SHP77 treated with DMSO at 0.1 percent for 48 hours (cell line): ENCODE measurements around the gene ARHGEF37.
A peak's percentile ranks its signal among the peaks of the same experiment; 100 is the strongest.
"Not testable (repeated sequence)": the region's sequence is repeated elsewhere in the genome, so short reads cannot be mapped to it uniquely, and the experiment has no call there.

Experiments
- DNase-seq: peaks from one replicate; lab custom pipeline; 2025; lab: John Stamatoyannopoulos, UW

ARHGEF37 gene

GRCh38 chr5:149564542-149565140 lies 16.7 kb upstream of the ARHGEF37 start:
- peak; percentile 24 for DNase-seq

- DNase-seq = no peak
These were observed 14.1 kb upstream of the ARHGEF37 start for GRCh38 chr5:149567226-149567625.

- no peak for DNase-seq
These were observed 9.1 kb upstream of the ARHGEF37 start for GRCh38 chr5:149572170-149572569.

- DNase-seq = no peak
These were observed 8.6 kb upstream of the ARHGEF37 start for GRCh38 chr5:149572576-149573231.

GRCh38 chr5:149575131-149575530 lies 6.2 kb upstream of the ARHGEF37 start:
- DNase-seq = no peak

- DNase-seq = no peak
These were observed 5.3 kb upstream of the ARHGEF37 start for GRCh38 chr5:149576021-149576420.

GRCh38 chr5:149578896-149579295 lies 2.4 kb upstream of the ARHGEF37 start:
- no peak for DNase-seq

- DNase-seq = no peak
These were observed 498 bp upstream of the ARHGEF37 start for GRCh38 chr5:149580808-149581191.

GRCh38 chr5:149581931-149582768 lies 852 bp downstream of the ARHGEF37 start:
- peak; percentile 50 for DNase-seq

- peak; percentile 32 for DNase-seq
These were observed 2.1 kb downstream of the ARHGEF37 start for GRCh38 chr5:149583394-149583793.

GRCh38 chr5:149584121-149584520 lies 2.8 kb downstream of the ARHGEF37 start:
- no peak for DNase-seq

- no peak for DNase-seq
These were observed 4.6 kb downstream of the ARHGEF37 start for GRCh38 chr5:149585910-149586309.

GRCh38 chr5:149586708-149587318 lies 5.5 kb downstream of the ARHGEF37 start:
- DNase-seq = no peak

GRCh38 chr5:149588936-149589335 lies 7.6 kb downstream of the ARHGEF37 start:
- no peak for DNase-seq

GRCh38 chr5:149593370-149593769 lies 12.1 kb downstream of the ARHGEF37 start:
- DNase-seq = no peak

- no peak for DNase-seq
These were observed 13.1 kb downstream of the ARHGEF37 start for GRCh38 chr5:149594206-149594895.

GRCh38 chr5:149595105-149595504 lies 13.8 kb downstream of the ARHGEF37 start:
- DNase-seq = not testable (repeated sequence)

GRCh38 chr5:149596712-149597111 lies 15.4 kb downstream of the ARHGEF37 start:
- no peak for DNase-seq

GRCh38 chr5:149597618-149598017 lies 16.3 kb downstream of the ARHGEF37 start:
- DNase-seq = no peak

- DNase-seq = not testable (repeated sequence)
These were observed 16.9 kb downstream of the ARHGEF37 start for GRCh38 chr5:149598234-149598633.

GRCh38 chr5:149598966-149599365 lies 17.7 kb downstream of the ARHGEF37 start:
- no peak for DNase-seq

- no peak for DNase-seq
These were observed 18.1 kb downstream of the ARHGEF37 start for GRCh38 chr5:149599375-149599774.
